ENCODE results near the gene ADM5.
"Not testable (repeated sequence)": the region's sequence is repeated elsewhere in the genome, so short reads cannot be mapped to it uniquely, and the experiment has no call there.

Gene ADM5

DNA sequence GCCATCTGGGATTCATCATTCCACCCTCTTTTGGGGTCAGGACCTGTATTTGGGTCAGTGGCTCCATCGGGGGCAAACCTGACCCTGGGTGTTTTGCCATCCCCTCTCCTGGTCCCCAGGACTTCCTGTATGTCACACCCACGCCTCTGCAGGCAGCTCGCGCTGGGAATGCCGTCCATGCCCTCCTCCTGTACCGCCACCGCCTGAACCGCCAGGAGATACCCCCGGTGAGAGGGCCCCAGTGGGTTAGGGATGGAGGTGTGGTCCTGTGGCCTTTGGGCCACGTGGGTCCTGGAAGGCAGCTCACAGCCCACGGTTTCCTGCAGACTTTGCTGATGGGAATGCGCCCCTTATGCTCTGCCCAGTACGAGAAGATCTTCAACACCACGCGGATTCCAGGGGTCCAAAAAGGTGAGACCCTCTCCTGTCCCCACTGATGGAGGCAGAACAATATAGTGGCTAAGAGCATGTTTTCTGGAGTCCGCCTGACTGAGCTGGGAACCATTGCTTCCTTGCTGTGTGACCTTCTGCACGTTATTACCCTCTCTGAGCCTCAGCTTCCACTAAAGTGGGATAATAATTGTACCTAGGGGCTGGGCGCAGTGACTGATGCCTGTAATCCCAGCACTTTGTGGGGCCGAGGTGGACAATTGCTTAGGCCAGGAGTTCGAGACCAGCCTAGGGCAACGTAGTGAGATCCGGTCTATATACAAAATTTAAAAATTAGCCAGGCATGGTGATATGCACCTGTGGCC, 15.7 kb downstream of the ADM5 start:
- no peak for DNase-seq

DNA sequence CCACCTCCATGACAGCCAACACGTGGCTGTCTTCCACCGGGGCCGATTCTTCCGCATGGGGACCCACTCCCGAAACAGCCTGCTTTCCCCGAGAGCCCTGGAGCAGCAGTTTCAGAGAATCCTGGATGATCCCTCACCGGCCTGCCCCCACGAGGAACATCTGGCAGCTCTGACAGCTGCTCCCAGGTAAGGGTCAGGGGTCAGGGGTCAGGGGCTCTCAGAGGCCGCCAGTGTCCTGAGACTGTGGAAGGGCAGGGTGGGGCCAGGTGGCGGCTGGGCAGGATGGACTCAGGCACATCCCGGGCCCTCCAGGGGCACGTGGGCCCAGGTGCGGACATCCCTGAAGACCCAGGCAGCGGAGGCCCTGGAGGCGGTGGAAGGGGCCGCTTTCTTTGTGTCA, 16.5 kb downstream of the ADM5 start:
- no peak for DNase-seq

DNA sequence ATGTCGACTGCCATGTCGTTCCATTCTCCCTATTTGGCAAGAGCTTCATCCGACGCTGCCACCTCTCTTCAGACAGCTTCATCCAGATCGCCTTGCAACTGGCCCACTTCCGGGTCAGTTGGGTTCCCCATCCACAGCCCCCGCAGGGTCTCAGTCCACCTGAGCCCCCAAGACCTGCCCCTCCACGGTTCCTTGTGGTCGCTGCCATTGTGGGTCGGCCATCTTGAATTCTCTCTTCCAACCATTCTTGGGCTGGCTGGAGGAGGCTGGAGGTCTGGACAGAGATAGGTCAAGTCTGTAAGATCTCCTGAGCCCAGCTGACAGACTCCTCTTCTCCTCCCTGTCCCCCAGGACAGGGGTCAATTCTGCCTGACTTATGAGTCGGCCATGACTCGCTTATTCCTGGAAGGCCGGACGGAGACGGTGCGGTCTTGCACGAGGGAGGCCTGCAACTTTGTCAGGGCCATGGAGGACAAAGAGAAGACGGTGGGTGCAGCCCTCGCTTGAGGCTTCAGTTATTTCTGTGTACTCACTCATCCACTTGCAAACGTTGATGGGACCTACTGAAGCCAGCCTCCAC, 21.1 kb downstream of the ADM5 start:
- DNase-seq = no peak

DNA sequence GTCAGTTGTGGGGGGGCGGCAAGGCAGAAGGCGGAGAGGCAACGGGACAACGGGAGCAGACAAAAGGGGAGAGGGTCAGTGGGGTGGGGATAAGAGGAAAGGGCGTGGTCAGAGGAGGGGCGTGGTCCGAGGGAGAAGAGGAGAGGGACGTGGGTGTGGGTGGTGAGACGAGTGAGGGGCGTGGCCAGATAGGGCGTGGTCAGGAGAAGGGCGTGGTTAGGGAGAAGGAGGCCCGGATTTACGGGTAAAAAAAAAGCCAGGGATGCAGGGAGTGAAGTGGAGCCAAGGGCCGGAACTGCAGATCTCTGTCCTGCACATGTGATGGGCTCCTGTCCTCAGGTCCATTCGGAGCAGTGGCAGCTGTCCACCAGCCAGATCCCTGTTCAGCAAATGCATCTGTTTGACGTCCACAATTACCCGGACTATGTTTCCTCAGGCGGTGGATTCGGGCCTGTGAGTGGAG, 23.0 kb downstream of the ADM5 start:
- peak; percentile 69 for DNase-seq

DNA sequence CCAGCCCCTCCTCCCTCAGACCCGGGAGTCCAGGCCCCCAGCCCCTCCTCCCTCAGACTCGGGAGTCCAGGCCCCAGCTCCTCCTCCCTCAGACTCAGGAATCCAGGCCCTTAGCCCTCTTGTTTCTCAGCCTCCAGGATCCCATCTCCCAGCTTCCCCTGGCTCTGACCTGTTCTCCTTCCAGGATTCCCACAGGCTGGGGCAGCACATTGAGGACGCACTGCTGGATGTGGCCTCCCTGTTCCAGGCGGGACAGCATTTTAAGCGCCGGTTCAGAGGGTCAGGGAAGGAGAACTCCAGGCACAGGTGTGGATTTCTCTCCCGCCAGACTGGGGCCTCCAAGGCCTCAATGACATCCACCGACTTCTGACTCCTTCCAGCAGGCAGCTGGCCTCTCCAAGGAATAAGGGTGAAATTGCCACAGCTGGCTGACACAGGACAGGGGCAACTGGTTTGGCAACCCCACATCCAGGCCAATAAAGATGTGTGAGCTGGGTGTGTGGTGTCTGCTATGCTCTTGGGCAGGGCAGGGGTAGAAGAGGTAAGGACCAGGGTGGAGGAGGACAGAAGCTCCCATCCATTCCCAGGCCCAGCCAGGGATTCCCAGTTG, 23.9 kb downstream of the ADM5 start:
- DNase-seq = no peak

DNA sequence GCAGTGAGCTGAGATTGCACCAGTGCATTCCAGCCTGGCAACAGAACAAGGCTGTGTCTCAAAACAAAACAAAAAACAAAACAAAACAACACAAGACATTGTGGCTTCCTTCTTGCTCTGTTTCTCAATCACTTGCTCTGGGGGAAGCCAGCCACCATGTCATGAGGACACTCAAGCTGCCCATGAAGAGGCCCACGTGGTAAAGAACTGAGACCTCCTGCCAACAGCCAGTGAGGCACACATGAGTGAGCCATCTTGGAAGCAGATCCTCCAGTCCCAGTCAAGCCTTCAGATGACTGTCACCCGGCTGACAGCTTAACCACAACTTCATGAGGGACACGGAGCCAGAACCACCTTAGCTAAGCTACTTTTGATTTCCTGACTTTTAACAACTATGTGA, 26.8 kb downstream of the ADM5 start:
- DNase-seq = no peak

DNA sequence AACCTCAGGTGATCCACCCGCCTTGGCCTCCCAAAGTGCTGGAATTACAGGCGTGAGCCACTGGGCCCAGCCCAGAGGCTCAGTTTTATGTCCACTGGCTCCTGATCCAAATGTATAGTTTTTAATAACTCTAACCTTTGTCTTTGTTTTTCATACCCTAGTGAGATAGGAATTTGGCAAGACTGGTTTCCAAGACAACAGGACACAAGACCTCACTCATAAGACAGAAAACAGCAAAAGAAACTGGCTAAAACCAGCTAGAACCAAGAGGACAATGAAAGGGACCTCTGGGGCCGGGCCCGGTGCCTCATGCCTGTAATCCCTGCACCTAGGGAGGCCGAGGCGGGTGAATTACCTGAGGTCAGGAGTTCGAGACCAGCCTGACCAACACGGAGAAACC, 29.1 kb downstream of the ADM5 start:
- DNase-seq = no peak

DNA sequence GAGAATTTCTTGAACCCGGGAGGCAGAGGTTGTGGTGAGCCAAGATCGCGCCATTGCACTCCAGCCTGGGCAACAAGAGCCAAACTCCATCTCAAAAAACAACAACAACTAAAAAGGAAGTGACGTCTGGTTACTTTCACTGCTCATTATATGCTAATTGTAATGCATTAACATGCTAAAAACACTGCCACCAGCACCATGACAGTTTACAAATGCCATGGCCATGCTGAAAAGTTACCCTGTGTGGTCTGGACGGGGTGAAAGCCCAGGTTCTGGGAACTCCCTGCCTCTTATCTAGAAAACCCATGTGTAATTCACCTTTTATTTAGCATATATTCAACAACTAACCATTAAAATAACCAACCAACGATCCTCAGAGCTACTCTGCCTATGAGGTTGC, 29.6 kb downstream of the ADM5 start:
- DNase-seq = peak; percentile 14

DNA sequence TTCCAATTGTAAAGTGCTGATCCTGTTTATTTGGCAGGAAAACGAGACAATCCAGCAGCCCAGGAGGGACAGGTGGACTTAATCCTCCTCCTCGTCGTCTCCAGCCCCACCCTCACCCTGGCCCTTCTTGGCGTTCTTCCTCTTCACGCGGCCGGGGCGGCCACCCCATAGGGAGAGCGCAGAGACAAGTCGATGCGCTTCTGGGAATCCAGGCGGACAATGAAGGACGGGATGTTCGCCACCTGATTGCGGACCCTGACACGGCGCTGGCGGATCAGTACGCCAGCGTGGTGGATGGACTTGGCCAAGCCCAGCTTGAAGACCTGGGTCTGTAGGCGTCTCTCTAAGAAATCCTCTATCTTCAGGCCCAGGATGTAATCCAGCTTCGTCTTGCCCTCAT, 30.0 kb downstream of the ADM5 start:
- not testable (repeated sequence) for DNase-seq

DNA sequence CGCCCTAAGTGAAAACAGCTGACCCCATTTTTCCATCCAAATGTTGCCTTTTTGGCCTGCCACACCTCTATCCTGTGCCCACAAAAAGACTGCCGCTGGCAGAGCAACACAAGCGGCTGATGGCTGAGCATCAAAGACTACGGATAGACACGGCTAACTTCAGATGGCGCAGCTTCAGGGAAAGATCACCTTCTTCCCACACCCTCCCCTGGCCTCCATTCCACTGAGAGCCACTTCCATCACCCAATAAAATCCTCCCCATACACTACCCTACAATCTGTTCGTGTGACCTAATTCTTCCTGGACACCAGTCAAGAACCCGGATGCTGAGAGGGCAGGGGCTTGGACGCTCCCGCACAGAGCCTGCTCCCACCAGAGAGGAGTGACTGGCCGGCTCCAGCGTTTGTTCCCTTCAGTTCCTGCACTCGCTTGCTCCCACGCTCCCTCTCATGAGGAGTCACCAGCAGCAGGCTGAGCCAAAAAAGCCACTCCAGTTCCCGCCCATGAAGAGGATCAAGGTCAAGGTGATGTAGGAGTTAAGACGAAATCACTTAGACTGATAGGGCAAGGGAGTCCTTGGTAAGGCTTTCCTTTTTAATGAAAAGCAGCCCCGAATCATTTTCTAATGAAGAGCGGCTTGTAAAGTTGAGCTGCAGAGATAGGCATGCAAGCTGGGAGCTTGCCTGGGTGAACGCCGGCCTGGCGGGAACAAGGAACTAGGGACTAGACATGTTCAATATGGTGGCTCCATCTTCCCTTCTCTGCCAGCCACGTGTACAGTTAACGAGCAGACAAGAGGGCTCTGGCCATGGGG, 38.0 kb downstream of the ADM5 start:
- no peak for DNase-seq

DNA sequence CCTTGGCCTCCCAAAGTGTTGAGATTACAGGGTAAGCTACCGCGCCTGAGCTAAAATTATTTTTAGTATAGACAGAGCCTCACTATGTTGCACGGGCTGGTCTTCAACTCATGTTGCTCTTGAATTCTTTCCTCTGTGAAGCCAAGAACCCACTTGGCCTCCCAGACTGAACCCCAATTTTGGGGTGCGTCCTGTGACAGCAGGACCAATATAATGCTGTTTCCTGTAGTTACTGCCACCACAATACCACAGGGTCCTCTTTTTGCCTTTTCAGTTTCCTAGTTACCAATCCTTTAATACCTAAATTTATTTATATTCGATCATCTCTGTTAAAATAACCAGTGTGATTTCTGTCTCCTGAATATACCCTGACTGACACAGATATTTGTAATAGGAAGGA, 40.8 kb downstream of the ADM5 start:
- DNase-seq = peak; percentile 22

DNA sequence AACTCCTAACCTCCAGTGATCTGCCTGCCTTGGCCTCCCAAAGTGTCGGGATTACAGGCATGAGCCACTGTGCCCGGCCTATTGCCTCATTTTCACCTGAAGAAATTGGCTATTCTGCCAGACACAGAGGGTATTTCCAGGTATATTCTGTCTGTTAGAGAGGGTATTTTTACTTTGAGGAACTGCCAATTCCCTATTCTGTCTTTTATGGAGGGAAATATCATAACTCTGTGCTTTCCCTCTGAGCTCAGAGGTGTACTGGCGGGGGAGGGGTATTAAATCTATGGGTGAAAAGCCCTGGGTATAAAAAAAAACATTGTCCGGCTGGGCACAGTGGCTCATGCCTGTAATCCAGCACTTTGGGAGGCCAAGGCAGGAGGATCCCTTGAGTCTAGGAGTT, 48.9 kb downstream of the ADM5 start:
- DNase-seq = no peak

DNA sequence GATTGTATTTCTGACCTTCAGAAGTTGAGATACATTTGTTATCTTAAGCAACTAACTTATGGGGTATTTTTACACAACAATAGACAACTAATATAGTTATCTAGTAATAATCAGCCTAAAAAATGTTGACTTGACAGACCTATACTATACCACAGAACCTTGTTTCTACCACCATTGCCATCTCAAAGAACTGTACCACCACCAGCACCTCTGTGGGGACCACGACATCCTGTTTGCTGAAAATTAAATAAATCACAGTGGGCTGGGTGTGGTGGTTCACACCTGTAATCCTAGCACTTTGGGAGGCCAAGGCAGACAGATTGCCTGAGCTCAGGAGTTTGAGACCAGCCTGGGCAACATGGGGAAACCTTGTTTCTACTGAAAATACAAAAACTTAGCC, 49.7 kb downstream of the ADM5 start:
- no peak for DNase-seq

DNA sequence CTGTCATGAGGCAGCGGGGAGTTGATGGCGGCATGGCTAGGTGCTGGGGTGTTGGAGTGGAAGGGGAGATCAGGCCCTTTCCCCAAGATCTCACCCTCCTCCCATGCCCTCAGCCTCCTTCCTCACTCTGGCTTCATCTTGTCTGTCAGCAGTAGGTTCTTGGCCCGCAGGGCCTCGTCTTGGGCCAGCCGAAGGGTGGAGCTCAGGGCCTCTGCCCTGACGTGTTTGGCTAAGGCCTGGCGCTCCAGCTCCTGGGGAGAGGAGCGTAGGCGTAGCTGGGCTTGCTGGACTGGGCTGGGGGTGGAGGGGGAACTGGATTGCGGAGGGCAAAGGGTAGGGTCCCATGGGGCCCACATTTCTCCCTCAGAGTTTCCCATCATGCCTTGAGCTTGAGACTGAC, 50.5 kb downstream of the ADM5 start:
- DNase-seq = no peak

All from hematopoietic multipotent progenitor cell treated with erythropoietin and hydrocortisone succinate and interleukin-3 and kit ligand, for 6 days (in vitro differentiated cells).